ENCODE measurements around the gene COQ10A. TPM values are rescaled to one million over a fixed set of nuclear protein-coding genes. Genes with fewer than 3 reads are reported as not detected.

COQ10A gene
- total and polyA plus RNA-seq, 2 of the 13 experiments (the other 11 are each of a cell fraction or from before 2014, with no cell fraction given) = 21.0 to 37.3 TPM

DNA sequence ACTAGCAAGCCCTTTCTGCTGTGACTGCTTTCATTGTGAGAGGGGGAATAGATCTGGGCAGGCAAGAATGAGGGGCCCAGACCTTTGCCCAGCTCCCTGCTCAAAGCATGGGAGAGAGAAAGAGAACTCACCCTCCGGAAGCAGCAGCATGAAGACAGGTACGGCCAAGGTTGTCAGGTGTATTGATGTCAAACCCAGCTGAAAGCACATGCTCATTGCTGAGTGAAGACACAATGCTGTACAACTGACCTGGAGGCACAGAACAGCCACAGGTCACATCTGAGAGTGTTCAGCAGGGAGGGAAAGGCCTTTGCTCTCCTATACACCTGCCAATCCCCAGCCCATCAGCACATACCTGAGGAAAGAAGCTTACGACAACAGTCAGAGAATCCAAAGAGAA, 14.1 kb upstream of the COQ10A start:
- Histone ChIP-seq H3K4me1 (ENCODE audit: insufficient read depth, low read length) (peaks cover 17% of the 10 kb centered on the region), H3K4me2 (ENCODE audit: low read depth, low read length) (no peak overlapping the region), H3K36me3 (replicated peaks in 1 of 2; ENCODE audit: control insufficient read depth in 1 of 2, insufficient read depth in 2 of 2, low read length in 2 of 2) (peaks cover 31 to 55% of the 10 kb centered on the region in 2 experiments), H3K79me2 (ENCODE audit: insufficient read depth, low read length) (peaks cover 10% of the 10 kb centered on the region), H3K9ac (ENCODE audit: insufficient read depth, low read depth, low read length) (no peak overlapping the region), H3K4me3 (replicated peaks in 1 of 3; ENCODE audit: insufficient read depth in 1 of 3, low read depth in 2 of 3, low read length in 3 of 3) (no peak overlapping the region), H3K9me3 (ENCODE audit: low read length) (no peaks in the 10 kb centered on the region), H3K27ac (ENCODE audit: extremely low read length, insufficient read depth, low read length) (no peak overlapping the region), H4K20me1 (ENCODE audit: insufficient read depth, low read length) (no peaks in the 10 kb centered on the region), H3K27me3 (ENCODE audit: control insufficient read depth in 1 of 2, insufficient read depth in 2 of 2, low read length in 2 of 2) (no peaks in the 10 kb centered on the region), H2AFZ (ENCODE audit: low read length) (no peak overlapping the region)
- in situ Hi-C loops (cut with HindIII; ENCODE audit: extremely low pct_ligation_motif_present, low pct_unique_long_range_greater_than_20kb) (no loop called here), intact Hi-C loops (cut with micrococcal nuclease; ENCODE audit: unreplicated experiment) (no loop called here)
- BruUV-seq (replicated peaks) = no TSS peak
- DNase-seq (ENCODE audit: low spot score) (no peak), ATAC-seq (no peak), FAIRE-seq (no peak)
- 90% methylated on average over 3 of the region's 3 CpGs for WGBS (ENCODE audit: low lambda C conversion rate)
- POLR2A ChIA-PET = interaction anchor here (1.4 kb wide), 1 partner anchor 21 kb away, joined by 4 read pairs; no protein-coding TSS in a partner anchor
- TF ChIP-seq, protein P1, sequence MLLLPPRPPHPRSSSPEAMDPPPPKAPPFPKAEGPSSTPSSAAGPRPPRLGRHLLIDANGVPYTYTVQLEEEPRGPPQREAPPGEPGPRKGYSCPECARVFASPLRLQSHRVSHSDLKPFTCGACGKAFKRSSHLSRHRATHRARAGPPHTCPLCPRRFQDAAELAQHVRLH (CRISPR knock-in tag; IDR thresholded peaks at IDR 0.05; ENCODE audit: borderline replicate concordance, low read depth) = no peak
- TF ChIP-seq, protein P2, sequence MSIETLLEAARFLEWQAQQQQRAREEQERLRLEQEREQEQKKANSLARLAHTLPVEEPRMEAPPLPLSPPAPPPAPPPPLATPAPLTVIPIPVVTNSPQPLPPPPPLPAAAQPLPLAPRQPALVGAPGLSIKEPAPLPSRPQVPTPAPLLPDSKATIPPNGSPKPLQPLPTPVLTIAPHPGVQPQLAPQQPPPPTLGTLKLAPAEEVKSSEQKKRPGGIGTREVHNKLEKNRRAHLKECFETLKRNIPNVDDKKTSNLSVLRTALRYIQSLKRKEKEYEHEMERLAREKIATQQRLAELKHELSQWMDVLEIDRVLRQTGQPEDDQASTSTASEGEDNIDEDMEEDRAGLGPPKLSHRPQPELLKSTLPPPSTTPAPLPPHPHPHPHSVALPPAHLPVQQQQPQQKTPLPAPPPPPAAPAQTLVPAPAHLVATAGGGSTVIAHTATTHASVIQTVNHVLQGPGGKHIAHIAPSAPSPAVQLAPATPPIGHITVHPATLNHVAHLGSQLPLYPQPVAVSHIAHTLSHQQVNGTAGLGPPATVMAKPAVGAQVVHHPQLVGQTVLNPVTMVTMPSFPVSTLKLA (IDR thresholded peaks at IDR 0.05) = peak; percentile 51; the same call in 1 of the 2 replicates
- CTCF ChIA-PET (ENCODE audit: low intra/inter-chr PET ratio, low total read pairs) = no interaction called here

DNA sequence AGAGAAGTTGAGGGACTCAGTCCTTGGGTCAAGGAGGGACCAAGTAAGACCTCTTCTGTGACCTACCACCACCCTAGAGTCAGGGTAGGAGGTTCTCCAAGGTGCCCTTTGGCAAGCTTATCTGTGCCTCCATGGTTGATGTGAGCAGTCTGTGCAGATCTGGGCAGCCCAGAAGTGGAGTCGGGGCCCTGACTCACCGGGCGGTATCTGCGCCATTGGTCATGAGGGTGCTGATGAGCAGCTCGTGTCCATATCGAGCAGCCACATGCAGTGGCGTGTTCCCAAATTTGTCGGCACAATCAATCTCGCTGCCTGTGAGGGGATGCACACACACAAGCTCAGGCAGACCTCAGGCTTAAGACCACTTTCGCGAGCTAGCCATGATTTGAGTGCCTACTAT, 13.7 kb upstream of the COQ10A start:
- Histone ChIP-seq H3K4me3 (replicated peaks in 1 of 3; ENCODE audit: insufficient read depth in 1 of 3, low read depth in 2 of 3, low read length in 3 of 3) (no peak overlapping the region), H3K9me3 (ENCODE audit: low read length) (no peaks in the 10 kb centered on the region), H2AFZ (ENCODE audit: low read length) (no peak overlapping the region), H3K79me2 (ENCODE audit: insufficient read depth, low read length) (peaks cover 10% of the 10 kb centered on the region), H3K27me3 (ENCODE audit: control insufficient read depth in 1 of 2, insufficient read depth in 2 of 2, low read length in 2 of 2) (no peaks in the 10 kb centered on the region), H3K4me2 (ENCODE audit: low read depth, low read length) (no peak overlapping the region), H3K4me1 (ENCODE audit: insufficient read depth, low read length) (peaks cover 17% of the 10 kb centered on the region), H3K27ac (ENCODE audit: extremely low read length, insufficient read depth, low read length) (no peak overlapping the region), H3K9ac (ENCODE audit: insufficient read depth, low read depth, low read length) (no peak overlapping the region), H3K36me3 (replicated peaks in 1 of 2; ENCODE audit: control insufficient read depth in 1 of 2, insufficient read depth in 2 of 2, low read length in 2 of 2) (peaks cover 29 to 50% of the 10 kb centered on the region in 2 experiments), H4K20me1 (ENCODE audit: insufficient read depth, low read length) (no peaks in the 10 kb centered on the region)
- no peak for DNase-seq (ENCODE audit: low spot score)
- intact Hi-C loops (cut with micrococcal nuclease; ENCODE audit: unreplicated experiment) = no loop called here
- no peak for FAIRE-seq
- no peak for ATAC-seq
- no peak for TF ChIP-seq ZSCAN12 (CRISPR knock-in tag; IDR thresholded peaks at IDR 0.05)
- TF ChIP-seq, protein P3, sequence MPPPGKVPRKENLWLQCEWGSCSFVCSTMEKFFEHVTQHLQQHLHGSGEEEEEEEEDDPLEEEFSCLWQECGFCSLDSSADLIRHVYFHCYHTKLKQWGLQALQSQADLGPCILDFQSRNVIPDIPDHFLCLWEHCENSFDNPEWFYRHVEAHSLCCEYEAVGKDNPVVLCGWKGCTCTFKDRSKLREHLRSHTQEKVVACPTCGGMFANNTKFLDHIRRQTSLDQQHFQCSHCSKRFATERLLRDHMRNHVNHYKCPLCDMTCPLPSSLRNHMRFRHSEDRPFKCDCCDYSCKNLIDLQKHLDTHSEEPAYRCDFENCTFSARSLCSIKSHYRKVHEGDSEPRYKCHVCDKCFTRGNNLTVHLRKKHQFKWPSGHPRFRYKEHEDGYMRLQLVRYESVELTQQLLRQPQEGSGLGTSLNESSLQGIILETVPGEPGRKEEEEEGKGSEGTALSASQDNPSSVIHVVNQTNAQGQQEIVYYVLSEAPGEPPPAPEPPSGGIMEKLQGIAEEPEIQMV (CRISPR knock-in tag; IDR thresholded peaks at IDR 0.05; ENCODE audit: low read depth) = no peak
- TF ChIP-seq, protein P4, sequence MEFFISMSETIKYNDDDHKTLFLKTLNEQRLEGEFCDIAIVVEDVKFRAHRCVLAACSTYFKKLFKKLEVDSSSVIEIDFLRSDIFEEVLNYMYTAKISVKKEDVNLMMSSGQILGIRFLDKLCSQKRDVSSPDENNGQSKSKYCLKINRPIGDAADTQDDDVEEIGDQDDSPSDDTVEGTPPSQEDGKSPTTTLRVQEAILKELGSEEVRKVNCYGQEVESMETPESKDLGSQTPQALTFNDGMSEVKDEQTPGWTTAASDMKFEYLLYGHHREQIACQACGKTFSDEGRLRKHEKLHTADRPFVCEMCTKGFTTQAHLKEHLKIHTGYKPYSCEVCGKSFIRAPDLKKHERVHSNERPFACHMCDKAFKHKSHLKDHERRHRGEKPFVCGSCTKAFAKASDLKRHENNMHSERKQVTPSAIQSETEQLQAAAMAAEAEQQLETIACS (CRISPR knock-in tag; IDR thresholded peaks at IDR 0.05) = no peak
- peak in 1 of 2 experiments; percentile 24; a peak in 1 of 4 replicates for TF ChIP-seq POLR2A (IDR thresholded peaks at IDR 0.05; ENCODE audit: insufficient read depth in 1 of 2, low read depth in 2 of 2, low read length in 2 of 2)
- in situ Hi-C loops (cut with HindIII; ENCODE audit: extremely low pct_ligation_motif_present, low pct_unique_long_range_greater_than_20kb) = no loop called here
- POLR2A ChIA-PET = interaction anchor here (1.4 kb wide), 1 partner anchor 22 kb away, joined by 4 read pairs; no protein-coding TSS in a partner anchor
- WGBS (ENCODE audit: low lambda C conversion rate) = 100% methylated on average over 2 of the region's 11 CpGs
- no TSS peak for BruUV-seq (replicated peaks)
- CTCF ChIA-PET (ENCODE audit: low intra/inter-chr PET ratio, low total read pairs) = no interaction called here

Data from HepG2 (cell line).